A673 (cell line): Measurements from ENCODE around the gene ARL4C.

Experiments used
- EZH2 ChIP-seq: fragments of 200-600 bp; sonication (generic); IDR thresholded peaks from 2 replicates; pipeline ENCODE4 v1.6.1; 2017; ENCODE audit warnings: borderline replicate concordance, low read depth, mild to moderate bottlenecking, mixed read lengths, antibody characterized with exemption, low read length; ENCODE audit not compliant: poor library complexity, severe bottlenecking
- TF ChIP-seq, protein P1 (sequence below): fragments of 300-800, 200-600 bp; sonication (generic); conservative IDR thresholded peaks from 2 replicates; pipeline ENCODE4 v1.5.1; 2017; ENCODE audit warnings: low read depth, mild to moderate bottlenecking, antibody characterized with exemption, low read length, moderate library complexity, mixed read lengths

DNA sequence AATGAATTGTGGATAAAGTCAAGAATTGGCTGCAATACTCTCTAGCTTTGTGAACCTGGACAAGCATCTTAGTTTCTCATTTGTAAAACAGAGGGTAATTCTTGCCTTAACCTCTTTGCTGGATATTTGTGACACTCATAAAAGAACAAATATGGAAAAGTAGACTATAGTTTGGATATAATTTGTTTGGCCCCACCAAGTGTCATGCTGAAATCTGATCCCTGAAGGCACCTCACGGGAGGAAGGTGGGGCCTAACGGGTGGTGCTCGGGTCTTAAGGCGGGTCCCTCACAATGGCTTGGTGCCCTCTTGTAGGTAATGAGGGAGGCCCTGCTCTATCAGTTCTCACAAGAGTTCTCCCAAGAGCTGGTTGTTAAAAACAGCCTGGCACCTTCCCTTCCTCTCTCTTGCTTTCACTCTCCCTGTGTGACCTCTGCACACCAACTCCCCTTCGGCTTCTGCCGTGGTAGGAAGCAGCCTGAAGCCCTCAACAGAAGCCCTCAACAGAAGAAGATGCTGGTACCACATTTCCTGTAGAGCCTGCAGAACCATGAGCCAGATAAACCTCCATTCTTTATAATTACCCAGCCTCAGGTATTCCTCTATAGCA, 37.4 kb downstream of the ARL4C start:
- TF ChIP-seq EZH2 = no peak
- TF ChIP-seq, protein P1, sequence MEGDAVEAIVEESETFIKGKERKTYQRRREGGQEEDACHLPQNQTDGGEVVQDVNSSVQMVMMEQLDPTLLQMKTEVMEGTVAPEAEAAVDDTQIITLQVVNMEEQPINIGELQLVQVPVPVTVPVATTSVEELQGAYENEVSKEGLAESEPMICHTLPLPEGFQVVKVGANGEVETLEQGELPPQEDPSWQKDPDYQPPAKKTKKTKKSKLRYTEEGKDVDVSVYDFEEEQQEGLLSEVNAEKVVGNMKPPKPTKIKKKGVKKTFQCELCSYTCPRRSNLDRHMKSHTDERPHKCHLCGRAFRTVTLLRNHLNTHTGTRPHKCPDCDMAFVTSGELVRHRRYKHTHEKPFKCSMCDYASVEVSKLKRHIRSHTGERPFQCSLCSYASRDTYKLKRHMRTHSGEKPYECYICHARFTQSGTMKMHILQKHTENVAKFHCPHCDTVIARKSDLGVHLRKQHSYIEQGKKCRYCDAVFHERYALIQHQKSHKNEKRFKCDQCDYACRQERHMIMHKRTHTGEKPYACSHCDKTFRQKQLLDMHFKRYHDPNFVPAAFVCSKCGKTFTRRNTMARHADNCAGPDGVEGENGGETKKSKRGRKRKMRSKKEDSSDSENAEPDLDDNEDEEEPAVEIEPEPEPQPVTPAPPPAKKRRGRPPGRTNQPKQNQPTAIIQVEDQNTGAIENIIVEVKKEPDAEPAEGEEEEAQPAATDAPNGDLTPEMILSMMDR = no peak
